Osteoblast (primary cell): Measurements from ENCODE around the gene CRHR1. TPM values are rescaled to one million over a fixed set of nuclear protein-coding genes. Genes with fewer than 3 reads are reported as not detected.

Source experiments
- DNase-seq: peaks from one replicate; pipeline ENCODE4 v3.0.0; 2011; ENCODE audit warnings: low spot score, mixed read lengths; ENCODE audit not compliant: insufficient read length; ENCODE audit errors: missing footprints
- H2AFZ ChIP-seq: 2 replicates; pipeline ENCODE4 v1.6.0; 2011; ENCODE audit warnings: mild to moderate bottlenecking, low read length
- H3K27ac ChIP-seq: 2 replicates; pipeline ENCODE4 v1.5.1; 2011; ENCODE audit warnings: mild to moderate bottlenecking, low read depth, low read length, moderate library complexity
- H3K27me3 ChIP-seq: 2 replicates; pipeline ENCODE4 v1.6.0; 2012; ENCODE audit warnings: mild to moderate bottlenecking, control low read depth, inconsistent platforms, low read length, moderate library complexity; ENCODE audit not compliant: insufficient read depth
- H3K36me3 ChIP-seq: 2 replicates; pipeline ENCODE4 v1.5.1; 2011; ENCODE audit warnings: mild to moderate bottlenecking, low read length, control low read depth, moderate library complexity; ENCODE audit not compliant: insufficient read depth
- H3K4me1 ChIP-seq: 2 replicates; pipeline ENCODE4 v1.5.1; 2011; ENCODE audit warnings: mild to moderate bottlenecking, low read length, control low read depth, moderate library complexity; ENCODE audit not compliant: insufficient read depth
- H3K4me2 ChIP-seq: 2 replicates; pipeline ENCODE4 v1.6.0; 2011; ENCODE audit warnings: mild to moderate bottlenecking, low read length; ENCODE audit not compliant: insufficient read depth
- H3K4me3 ChIP-seq: fragments of 200-600 bp; sonication (generic); 3 replicates; pipeline ENCODE4 v1.5.1; 2012; ENCODE audit warnings: mild to moderate bottlenecking, low read length, inconsistent platforms; ENCODE audit not compliant: insufficient read depth
- H3K79me2 ChIP-seq: 2 replicates; pipeline ENCODE4 v1.6.0; 2012; ENCODE audit warnings: mild to moderate bottlenecking, low read length, control low read depth, inconsistent platforms; ENCODE audit not compliant: insufficient read depth
- H3K9me3 ChIP-seq: 2 replicates; pipeline ENCODE4 v1.5.1; 2011; ENCODE audit warnings: low read depth, low read length, control low read depth
- H4K20me1 ChIP-seq: 2 replicates; pipeline ENCODE4 v1.6.0; 2012; ENCODE audit warnings: mild to moderate bottlenecking, low read length, control low read depth; ENCODE audit not compliant: insufficient read depth
- total RNA-seq: library from RNA; depleted of rRNA; stranded (reverse); fragments of >200 nt; gene quantifications from 2 replicates; pipeline ENCODE4 v1.2.3, GENCODE V29; 2012
- TF ChIP-seq, protein P1 (sequence below): IDR thresholded peaks from 2 replicates; pipeline ENCODE4 v1.5.1; 2011; ENCODE audit warnings: mild to moderate bottlenecking, low read depth, low read length, moderate library complexity; ENCODE audit errors: extremely low read depth

The CRHR1 gene
- total RNA-seq, 1 donor: not detected

DNA sequence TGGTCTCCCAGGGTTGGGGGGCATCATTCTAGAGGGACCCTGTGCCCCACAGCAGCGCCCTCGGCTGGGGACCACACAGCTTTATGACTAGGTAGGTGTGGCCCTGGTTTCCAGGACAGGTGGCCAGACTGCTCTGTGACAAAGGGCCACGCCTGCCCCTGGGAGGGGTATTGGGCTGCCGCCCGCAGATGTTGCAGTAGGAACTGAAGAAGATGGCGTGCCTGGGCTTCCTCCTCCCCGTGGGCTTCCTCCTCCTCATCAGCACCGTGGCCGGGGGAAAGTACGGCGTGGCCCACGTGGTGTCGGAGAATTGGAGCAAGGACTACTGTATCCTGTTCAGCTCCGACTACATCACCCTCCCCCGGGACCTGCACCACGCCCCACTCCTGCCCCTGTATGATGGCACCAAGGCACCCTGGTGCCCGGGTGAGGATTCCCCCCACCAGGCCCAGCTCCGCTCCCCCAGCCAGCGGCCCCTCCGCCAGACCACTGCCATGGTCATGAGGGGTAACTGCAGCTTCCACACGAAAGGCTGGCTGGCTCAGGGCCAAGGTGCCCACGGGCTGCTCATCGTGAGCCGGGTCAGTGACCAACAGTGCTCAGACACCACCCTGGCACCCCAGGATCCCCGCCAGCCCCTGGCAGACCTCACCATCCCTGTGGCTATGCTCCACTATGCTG is 60.7 kb downstream of the CRHR1 start, which contains the start of gene SPPL2C:
SPPL2C (plus strand) TSS at position 187 of the 681 bp plus-strand sequence; CDS start at position 213, 26 bp downstream.
- Histone ChIP-seq H3K4me3 (no peak within 1 kb of the TSS), H3K27ac (no peak within 1 kb of the TSS), H3K4me1 (no peaks in the 10 kb centered on the region), H3K27me3 (no peaks in the 10 kb centered on the region), H4K20me1 (no peaks in the 10 kb centered on the region), H2AFZ (no peak within 1 kb of the TSS), H3K4me2 (no peak within 1 kb of the TSS), H3K36me3 (no peaks in the 10 kb centered on the region), H3K79me2 (no peaks in the 10 kb centered on the region), H3K9me3 (no peaks in the 10 kb centered on the region)
- DNase-seq: peak; percentile 68
- TF ChIP-seq, protein P1, sequence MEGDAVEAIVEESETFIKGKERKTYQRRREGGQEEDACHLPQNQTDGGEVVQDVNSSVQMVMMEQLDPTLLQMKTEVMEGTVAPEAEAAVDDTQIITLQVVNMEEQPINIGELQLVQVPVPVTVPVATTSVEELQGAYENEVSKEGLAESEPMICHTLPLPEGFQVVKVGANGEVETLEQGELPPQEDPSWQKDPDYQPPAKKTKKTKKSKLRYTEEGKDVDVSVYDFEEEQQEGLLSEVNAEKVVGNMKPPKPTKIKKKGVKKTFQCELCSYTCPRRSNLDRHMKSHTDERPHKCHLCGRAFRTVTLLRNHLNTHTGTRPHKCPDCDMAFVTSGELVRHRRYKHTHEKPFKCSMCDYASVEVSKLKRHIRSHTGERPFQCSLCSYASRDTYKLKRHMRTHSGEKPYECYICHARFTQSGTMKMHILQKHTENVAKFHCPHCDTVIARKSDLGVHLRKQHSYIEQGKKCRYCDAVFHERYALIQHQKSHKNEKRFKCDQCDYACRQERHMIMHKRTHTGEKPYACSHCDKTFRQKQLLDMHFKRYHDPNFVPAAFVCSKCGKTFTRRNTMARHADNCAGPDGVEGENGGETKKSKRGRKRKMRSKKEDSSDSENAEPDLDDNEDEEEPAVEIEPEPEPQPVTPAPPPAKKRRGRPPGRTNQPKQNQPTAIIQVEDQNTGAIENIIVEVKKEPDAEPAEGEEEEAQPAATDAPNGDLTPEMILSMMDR: no peak

DNA sequence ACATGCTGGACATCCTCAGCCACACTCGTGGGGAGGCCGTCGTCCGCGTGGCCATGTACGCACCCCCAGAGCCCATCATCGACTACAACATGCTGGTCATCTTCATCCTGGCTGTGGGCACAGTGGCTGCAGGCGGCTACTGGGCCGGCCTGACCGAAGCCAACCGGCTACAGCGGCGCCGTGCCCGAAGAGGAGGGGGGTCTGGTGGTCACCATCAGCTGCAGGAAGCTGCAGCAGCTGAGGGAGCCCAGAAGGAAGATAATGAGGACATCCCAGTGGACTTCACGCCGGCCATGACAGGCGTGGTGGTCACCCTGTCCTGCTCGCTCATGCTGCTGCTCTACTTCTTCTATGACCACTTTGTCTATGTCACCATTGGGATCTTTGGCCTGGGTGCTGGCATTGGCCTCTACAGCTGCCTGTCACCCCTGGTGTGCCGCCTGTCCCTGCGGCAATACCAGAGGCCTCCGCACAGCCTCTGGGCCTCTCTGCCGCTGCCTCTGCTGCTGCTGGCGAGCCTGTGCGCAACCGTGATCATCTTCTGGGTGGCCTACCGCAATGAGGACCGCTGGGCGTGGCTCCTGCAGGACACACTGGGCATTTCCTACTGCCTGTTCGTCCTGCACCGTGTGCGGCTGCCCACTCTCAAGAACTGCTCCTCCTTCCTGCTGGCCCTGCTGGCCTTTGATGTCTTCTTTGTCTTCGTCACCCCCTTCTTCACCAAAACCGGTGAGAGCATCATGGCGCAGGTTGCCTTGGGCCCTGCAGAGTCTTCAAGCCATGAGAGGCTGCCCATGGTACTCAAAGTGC is 61.5 kb downstream of the CRHR1 start:
- Histone ChIP-seq H3K36me3 (no peaks in the 10 kb centered on the region), H3K27me3 (no peaks in the 10 kb centered on the region), H3K27ac (no peak overlapping the region), H4K20me1 (no peaks in the 10 kb centered on the region), H3K4me2 (no peak overlapping the region), H2AFZ (no peak overlapping the region), H3K4me3 (no peak overlapping the region), H3K79me2 (no peaks in the 10 kb centered on the region), H3K4me1 (no peaks in the 10 kb centered on the region), H3K9me3 (no peaks in the 10 kb centered on the region)
- TF ChIP-seq, protein P1: no peak
- DNase-seq: peak; percentile 65

DNA sequence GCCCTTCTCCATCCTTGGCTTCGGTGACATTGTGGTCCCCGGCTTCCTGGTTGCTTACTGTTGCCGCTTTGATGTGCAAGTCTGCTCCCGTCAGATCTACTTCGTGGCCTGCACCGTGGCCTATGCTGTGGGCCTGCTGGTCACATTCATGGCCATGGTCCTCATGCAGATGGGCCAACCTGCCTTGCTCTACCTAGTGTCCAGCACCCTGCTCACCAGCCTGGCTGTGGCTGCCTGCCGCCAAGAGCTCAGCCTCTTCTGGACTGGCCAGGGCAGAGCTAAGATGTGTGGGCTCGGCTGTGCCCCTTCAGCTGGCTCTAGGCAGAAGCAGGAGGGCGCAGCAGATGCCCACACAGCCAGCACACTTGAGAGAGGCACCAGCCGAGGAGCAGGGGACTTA is 62.1 kb downstream of the CRHR1 start:
- H4K20me1 ChIP-seq: no peaks in the 10 kb centered on the region
- H3K4me2 ChIP-seq: no peak overlapping the region
- TF ChIP-seq, protein P1: no peak
- DNase-seq: no peak
- no peak overlapping the region for H3K27ac ChIP-seq
- no peaks in the 10 kb centered on the region for H3K79me2 ChIP-seq
- H3K27me3 ChIP-seq: no peaks in the 10 kb centered on the region
- no peaks in the 10 kb centered on the region for H3K4me1 ChIP-seq
- H2AFZ ChIP-seq: no peak overlapping the region
- H3K9me3 ChIP-seq: no peaks in the 10 kb centered on the region
- H3K36me3 ChIP-seq: no peaks in the 10 kb centered on the region
- no peak overlapping the region for H3K4me3 ChIP-seq

DNA sequence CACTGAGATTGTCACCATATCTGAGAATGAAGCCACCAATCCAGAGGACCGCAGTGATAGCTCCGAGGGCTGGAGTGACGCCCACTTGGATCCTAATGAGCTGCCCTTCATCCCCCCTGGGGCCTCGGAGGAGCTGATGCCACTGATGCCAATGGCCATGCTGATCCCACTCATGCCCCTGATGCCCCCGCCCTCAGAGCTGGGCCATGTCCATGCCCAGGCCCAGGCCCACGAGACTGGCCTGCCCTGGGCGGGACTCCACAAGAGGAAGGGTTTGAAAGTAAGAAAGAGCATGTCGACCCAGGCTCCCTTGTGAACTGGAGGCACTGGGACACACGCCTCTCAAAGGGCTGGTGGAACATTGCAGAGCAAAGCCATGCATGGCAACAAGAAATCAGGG is 62.5 kb downstream of the CRHR1 start:
- Histone ChIP-seq H3K27ac (no peak overlapping the region), H3K9me3 (no peaks in the 10 kb centered on the region), H3K4me2 (no peak overlapping the region), H3K79me2 (no peaks in the 10 kb centered on the region), H2AFZ (no peak overlapping the region), H3K36me3 (no peaks in the 10 kb centered on the region), H3K27me3 (no peaks in the 10 kb centered on the region), H3K4me3 (no peak overlapping the region), H3K4me1 (no peaks in the 10 kb centered on the region), H4K20me1 (no peaks in the 10 kb centered on the region)
- TF ChIP-seq, protein P1: no peak
- no peak for DNase-seq
